Peyer's patch (tissue), 4 donors: ENCODE data around the gene ITK.

ENCODE experiments used
- CTCF ChIP-seq, 6 experiments: fragments of 450-650 bp in 4 of 6; fragments of 200-600 bp in 2 of 6; sonication (generic) in 1 of 6; IDR thresholded peaks; one replicate each; pipeline ENCODE4 v1.5.1; 2017 to 2019; ENCODE audit warnings: antibody characterized with exemption in 6 of 6, mild to moderate bottlenecking in 3 of 6, moderate library complexity in 1 of 6
- POLR2A ChIP-seq, 2 donors: fragments of 450-650 bp; IDR thresholded peaks; one replicate each; pipeline ENCODE4 v1.5.1; 2017; ENCODE audit warnings: antibody characterized with exemption in 2 of 2, mild to moderate bottlenecking in 2 of 2, moderate library complexity in 2 of 2

GRCh38 chr5:157186309-157187045 is 5.8 kb downstream of the ITK start:
- no peak for TF ChIP-seq CTCF (IDR thresholded peaks at IDR 0.05)
- TF ChIP-seq POLR2A (IDR thresholded peaks at IDR 0.05): no peak
